Stimulated activated CD8-positive, alpha-beta memory T cell treated with anti-CD3 and anti-CD28 coated beads, Interleukin-15, amount 100 ng/mL, for 1 hour (primary cell): Measurements from ENCODE around the gene CHST15.

Experiments used
- DNase-seq: peaks from one replicate; pipeline ENCODE4 v3.0.0-alpha.2; 2020; ENCODE audit warnings: low read depth

Gene CHST15

GRCh38 chr10:123997486-123998196 lies 95.8 kb downstream of the CHST15 start:
- DNase-seq = no peak

GRCh38 chr10:123997013-123997412 lies 96.4 kb downstream of the CHST15 start:
- DNase-seq = no peak

- no peak for DNase-seq
These were observed 97.1 kb downstream of the CHST15 start for GRCh38 chr10:123996302-123996701.

- no peak for DNase-seq
These were observed 97.8 kb downstream of the CHST15 start for GRCh38 chr10:123995461-123996131.

GRCh38 chr10:123995082-123995460 lies 98.3 kb downstream of the CHST15 start:
- no peak for DNase-seq

- peak; percentile 64 for DNase-seq
These were observed 98.8 kb downstream of the CHST15 start for GRCh38 chr10:123994417-123995081.

GRCh38 chr10:123993534-123994416 lies 99.6 kb downstream of the CHST15 start:
- no peak for DNase-seq

GRCh38 chr10:123991611-123992570 lies 101.5 kb downstream of the CHST15 start:
- DNase-seq = no peak

- no peak for DNase-seq
These were observed 102.5 kb downstream of the CHST15 start for GRCh38 chr10:123990889-123991288.

GRCh38 chr10:123988694-123989093 lies 104.7 kb downstream of the CHST15 start:
- DNase-seq = no peak

- no peak for DNase-seq
These were observed 106.7 kb downstream of the CHST15 start for GRCh38 chr10:123986736-123987135.

GRCh38 chr10:123974406-123974805 lies 119.0 kb downstream of the CHST15 start:
- DNase-seq = no peak

GRCh38 chr10:123972481-123973401 lies 120.7 kb downstream of the CHST15 start:
- no peak for DNase-seq

- no peak for DNase-seq
These were observed 122.5 kb downstream of the CHST15 start for GRCh38 chr10:123970927-123971286.

- no peak for DNase-seq
These were observed 123.0 kb downstream of the CHST15 start for GRCh38 chr10:123970207-123970926.

GRCh38 chr10:123967626-123968243 lies 125.7 kb downstream of the CHST15 start:
- DNase-seq = peak; percentile 2

GRCh38 chr10:123966896-123967231 lies 126.5 kb downstream of the CHST15 start:
- DNase-seq = no peak

GRCh38 chr10:123965973-123966895 lies 127.2 kb downstream of the CHST15 start:
- DNase-seq = no peak
